Regular cardiac myocyte (primary cell): Measurements from ENCODE around the gene FHL3. TPM values are rescaled to one million over a fixed set of nuclear protein-coding genes. Genes with fewer than 3 reads are reported as not detected.

Source experiments
- total RNA-seq: library from RNA; depleted of rRNA; stranded (reverse); fragments of >200 nt; gene quantifications from 2 replicates; pipeline ENCODE4 v1.2.3, GENCODE V29; 2014

Gene FHL3
- total RNA-seq: 7.3 and 12.8 TPM in 2 replicates

GRCh38 chr1:38005195-38006007 lies at the start of gene FHL3:
Gene FHL3, minus strand, starts transcription at chr1:38005514. Its CDS starts 6,102 bp downstream, at chr1:37999412.

DNA sequence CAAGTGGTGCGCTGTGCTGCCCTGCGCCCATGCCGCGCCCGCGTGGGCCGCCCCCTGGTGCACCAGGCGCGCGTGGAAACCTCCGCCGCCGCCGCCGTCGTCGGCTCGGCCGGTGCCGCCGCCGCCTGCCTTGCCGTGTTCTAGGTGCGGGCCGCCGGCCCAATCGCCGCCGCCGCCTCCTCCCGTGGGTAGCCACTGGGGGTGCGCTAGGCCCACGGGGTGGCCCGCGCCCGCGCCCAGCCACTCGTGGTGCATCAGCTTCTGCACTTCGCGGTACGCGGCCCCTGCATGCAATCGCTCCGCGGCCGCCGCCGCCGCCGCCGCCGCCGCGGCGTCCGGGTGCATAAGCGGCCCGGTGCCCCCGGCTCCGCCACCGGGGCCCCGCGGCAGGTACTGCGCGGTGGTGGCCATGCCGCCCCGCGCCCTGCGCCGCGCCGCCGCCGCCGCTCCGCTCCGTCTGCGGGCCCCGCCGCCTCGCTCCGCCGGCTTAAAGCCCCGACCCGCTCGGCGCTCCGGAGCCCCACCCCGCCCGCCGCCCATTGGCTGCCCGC lies 41.1 kb upstream of the FHL3 start, which contains the start of gene POU3F1:
Gene POU3F1, minus strand, starts transcription at position 461 of the 551 bp plus-strand sequence. Its CDS starts 50 bp downstream, at position 411.

DNA sequence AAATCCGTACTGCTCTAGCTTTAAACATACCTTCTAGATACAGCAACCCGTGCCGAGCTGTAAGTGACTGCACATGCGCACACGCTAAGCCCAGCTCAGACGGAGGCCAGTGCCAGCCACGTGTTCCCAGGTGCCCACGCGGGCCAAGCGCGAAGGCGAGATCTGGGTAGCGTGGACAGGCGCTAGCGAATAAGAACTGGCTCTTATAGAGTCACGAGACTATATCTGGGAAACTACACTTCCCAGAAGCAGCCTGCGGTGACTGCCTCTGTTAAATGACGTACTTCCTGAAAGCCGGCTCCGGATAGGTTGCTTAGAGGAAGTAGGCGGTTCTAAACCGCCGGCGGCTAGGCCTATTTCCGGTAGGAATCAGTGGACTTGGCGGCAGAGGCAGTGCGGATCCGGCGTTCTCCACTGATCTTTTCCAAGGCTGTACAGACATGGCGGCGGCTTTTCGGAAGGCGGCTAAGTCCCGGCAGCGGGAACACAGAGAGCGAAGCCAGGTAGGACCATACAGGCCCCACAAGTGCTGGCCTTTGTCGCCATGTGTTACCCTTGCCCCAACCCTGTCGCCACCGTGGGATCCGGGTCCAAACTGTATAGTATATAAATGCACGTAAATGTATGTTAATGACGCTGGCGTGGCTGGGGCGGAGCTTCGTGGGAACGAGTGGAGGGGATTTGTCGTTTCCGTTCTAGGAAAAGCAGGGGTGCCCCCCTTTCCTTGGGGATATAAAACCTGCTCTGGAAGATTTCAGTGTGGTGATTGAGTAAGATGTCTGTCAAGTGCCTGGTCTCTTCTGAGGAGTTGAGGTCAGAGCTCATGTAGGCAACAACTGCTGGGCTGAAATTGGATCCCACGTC lies 7.3 kb upstream of the FHL3 start, which contains the start of gene UTP11:
Gene UTP11, plus strand, starts transcription at position 372 of the 864 bp plus-strand sequence. Its CDS starts 69 bp downstream, at position 441.

Other genes with a start within 250 kb of the FHL3 start
- under 0.01 TPM in 1 of 2 replicates, not detected in the other for gene EPHA10, start 240.4 kb downstream of the FHL3 start, total RNA-seq
- gene MANEAL, start 211.7 kb downstream of the FHL3 start, total RNA-seq: 0.38 and 0.56 TPM in 2 replicates
- 26.5 and 33.3 TPM in 2 replicates for gene C1orf122, start 197.7 kb downstream of the FHL3 start, total RNA-seq
- 12.1 and 33.2 TPM in 2 replicates for gene YRDC, start 197.3 kb downstream of the FHL3 start, total RNA-seq
- 2.3 and 3.3 TPM in 2 replicates for gene MTF1, start 145.9 kb downstream of the FHL3 start, total RNA-seq
- 22.2 and 32.1 TPM in 2 replicates for gene INPP5B, start 58.5 kb downstream of the FHL3 start, total RNA-seq
- gene SF3A3, start 15.5 kb downstream of the FHL3 start, total RNA-seq: 82.6 and 138 TPM in 2 replicates
- gene UTP11, start 7.2 kb upstream of the FHL3 start, total RNA-seq: 30.2 and 56.4 TPM in 2 replicates
- not detected in 2 replicates for gene POU3F1, start 41.3 kb upstream of the FHL3 start, total RNA-seq